Omental fat pad (tissue), 4 donors: ENCODE data around the gene ZDHHC13. TPM values are rescaled to one million over a fixed set of nuclear protein-coding genes. Genes with fewer than 3 reads are reported as not detected.
A peak's percentile ranks its signal among the peaks of the same experiment; 100 is the strongest.

Experiments used
- ATAC-seq: fragments of 150-250 bp; one replicate; pipeline ENCODE4 v1.9.1; 2016; ENCODE audit warnings: mild to moderate bottlenecking, moderate library complexity; ENCODE audit not compliant: low FRiP score
- DNase-seq: peaks from one replicate; pipeline ENCODE4 v3.0.0-alpha.2; 2019; ENCODE audit warnings: low spot score
- total RNA-seq, 4 donors: library from RNA; depleted of rRNA; stranded (reverse); fragments of >200 nt; gene quantifications; one replicate each; pipeline ENCODE4 v1.1.0, GENCODE V29; 2016
- TF ChIP-seq, protein P1 (sequence below), 3 donors: fragments of 450-650 bp; IDR thresholded peaks; one replicate each; pipeline ENCODE4 v1.5.1; 2016 to 2017; ENCODE audit warnings: antibody characterized with exemption in 3 of 3, mild to moderate bottlenecking in 3 of 3, moderate library complexity in 2 of 3

ZDHHC13 gene
- total RNA-seq, 4 donors from 2014 or later, result 8.6 to 12.5 (median 9.7) TPM

- TF ChIP-seq, protein P1, sequence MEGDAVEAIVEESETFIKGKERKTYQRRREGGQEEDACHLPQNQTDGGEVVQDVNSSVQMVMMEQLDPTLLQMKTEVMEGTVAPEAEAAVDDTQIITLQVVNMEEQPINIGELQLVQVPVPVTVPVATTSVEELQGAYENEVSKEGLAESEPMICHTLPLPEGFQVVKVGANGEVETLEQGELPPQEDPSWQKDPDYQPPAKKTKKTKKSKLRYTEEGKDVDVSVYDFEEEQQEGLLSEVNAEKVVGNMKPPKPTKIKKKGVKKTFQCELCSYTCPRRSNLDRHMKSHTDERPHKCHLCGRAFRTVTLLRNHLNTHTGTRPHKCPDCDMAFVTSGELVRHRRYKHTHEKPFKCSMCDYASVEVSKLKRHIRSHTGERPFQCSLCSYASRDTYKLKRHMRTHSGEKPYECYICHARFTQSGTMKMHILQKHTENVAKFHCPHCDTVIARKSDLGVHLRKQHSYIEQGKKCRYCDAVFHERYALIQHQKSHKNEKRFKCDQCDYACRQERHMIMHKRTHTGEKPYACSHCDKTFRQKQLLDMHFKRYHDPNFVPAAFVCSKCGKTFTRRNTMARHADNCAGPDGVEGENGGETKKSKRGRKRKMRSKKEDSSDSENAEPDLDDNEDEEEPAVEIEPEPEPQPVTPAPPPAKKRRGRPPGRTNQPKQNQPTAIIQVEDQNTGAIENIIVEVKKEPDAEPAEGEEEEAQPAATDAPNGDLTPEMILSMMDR (IDR thresholded peaks at IDR 0.05), result no peak
- ATAC-seq, result no peak
Measured at GRCh38 chr11:19164881-19165280, 47.9 kb downstream of the ZDHHC13 start.

GRCh38 chr11:19168090-19168489 lies 51.1 kb downstream of the ZDHHC13 start:
- DNase-seq, result no peak
- TF ChIP-seq, protein P1 (IDR thresholded peaks at IDR 0.05), result no peak
- ATAC-seq, result peak; percentile 76

More at GRCh38 chr11:19164881-19165280, 47.9 kb downstream of the ZDHHC13 start:
- no peak for DNase-seq

- TF ChIP-seq, protein P1 (IDR thresholded peaks at IDR 0.05), result no peak
- ATAC-seq, result no peak
- no peak for DNase-seq
Measured at GRCh38 chr11:19173004-19173689, 56.2 kb downstream of the ZDHHC13 start.

DNA sequence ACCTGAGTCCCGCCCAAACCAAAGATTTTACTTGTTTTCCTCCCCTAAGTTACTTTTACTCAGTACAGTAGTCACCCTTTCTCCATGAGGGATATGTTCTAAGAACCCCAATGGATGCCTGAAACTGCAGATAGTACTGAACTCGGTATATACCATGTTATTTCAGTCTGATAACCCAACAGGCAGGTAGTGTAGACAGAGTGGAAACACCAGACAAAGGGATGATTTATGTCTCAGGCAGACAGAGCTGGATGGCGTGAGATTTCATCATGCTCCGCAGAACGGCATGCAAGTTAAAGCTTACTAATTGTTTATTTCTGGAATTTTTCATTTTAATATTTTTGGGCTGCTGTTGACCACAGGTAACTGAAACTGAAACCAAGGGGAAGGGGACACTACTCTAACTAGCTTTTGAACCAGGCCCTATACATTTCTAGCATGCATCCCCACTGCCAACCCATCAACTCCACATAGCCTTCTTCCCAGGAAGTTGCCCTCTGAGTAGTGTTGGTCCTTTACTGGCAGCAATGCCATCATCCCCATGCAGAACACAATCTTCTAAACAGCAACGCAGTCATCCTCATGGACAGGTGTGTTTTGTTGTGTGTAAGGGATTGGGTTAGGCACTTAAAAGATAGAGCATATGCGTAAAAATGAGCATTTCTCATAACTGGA lies 57.1 kb downstream of the ZDHHC13 start:
- ATAC-seq (no peak), DNase-seq (no peak)
- TF ChIP-seq, protein P1 (IDR thresholded peaks at IDR 0.05), result no peak

- DNase-seq, result no peak
- ATAC-seq, result no peak
Measured at GRCh38 chr11:19176629-19177186, 59.7 kb downstream of the ZDHHC13 start.

DNA sequence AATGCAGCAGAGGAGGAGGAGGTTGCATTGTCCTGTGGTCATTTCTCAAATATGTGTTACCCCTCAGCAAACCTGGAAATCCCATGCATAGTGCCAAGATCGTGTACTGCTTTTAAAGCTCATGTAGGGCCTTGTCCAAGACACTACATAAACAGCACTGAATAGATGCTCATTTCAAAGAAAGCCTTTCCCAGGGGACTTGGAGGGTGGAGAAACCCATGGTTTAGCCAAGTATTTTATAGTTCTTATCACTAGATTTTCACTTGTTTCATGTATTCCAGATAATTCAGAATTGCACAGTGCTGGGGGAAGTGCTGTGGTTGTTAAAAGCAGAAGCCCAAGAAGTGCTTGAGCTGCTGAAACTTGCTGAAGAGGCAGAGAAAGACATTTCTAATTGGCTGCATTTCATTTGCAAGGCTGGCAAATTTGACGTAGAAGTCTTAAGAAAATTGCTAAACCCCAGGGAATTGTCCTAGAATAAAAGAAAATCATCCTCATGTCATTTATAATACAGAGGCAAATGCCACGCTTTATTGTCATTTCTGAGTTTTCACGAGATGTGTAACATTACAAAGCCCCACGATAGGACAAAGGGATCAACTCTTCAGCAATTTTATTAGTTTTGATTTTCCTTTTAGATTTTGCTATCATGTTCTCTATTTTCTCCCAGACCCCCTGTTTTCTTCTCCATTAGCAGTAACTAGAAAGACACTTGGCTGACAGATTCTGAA lies 64.7 kb downstream of the ZDHHC13 start:
- no peak for DNase-seq
- ATAC-seq, result no peak
- TF ChIP-seq, protein P1 (IDR thresholded peaks at IDR 0.05), result no peak

More at GRCh38 chr11:19176629-19177186, 59.7 kb downstream of the ZDHHC13 start:
- TF ChIP-seq, protein P1 (IDR thresholded peaks at IDR 0.05), result no peak
